ENCODE results near the gene DIAPH3.
"Not testable (repeated sequence)": the region's sequence is repeated elsewhere in the genome, so short reads cannot be mapped to it uniquely, and the experiment has no call there.

DIAPH3 gene

DNA sequence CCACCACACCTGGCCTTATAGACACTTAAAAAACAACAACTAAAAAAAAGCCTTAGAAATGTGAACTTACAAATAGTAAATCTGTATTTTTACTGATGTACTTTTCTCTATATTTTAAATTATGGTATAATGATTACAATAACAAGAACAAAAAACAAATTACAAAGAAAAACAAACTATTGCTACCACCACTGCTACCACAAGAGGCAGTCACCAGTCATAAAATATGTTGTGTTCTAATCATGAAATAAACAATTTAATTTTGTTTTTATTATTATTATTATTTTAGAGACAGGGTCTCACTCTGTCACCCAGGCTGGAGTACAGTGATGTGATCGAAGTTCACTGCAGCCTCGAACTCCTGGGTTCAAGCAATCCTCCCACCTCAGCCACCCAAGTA lies 72.2 kb downstream of the DIAPH3 start:
- DNase-seq, result no peak

DNA sequence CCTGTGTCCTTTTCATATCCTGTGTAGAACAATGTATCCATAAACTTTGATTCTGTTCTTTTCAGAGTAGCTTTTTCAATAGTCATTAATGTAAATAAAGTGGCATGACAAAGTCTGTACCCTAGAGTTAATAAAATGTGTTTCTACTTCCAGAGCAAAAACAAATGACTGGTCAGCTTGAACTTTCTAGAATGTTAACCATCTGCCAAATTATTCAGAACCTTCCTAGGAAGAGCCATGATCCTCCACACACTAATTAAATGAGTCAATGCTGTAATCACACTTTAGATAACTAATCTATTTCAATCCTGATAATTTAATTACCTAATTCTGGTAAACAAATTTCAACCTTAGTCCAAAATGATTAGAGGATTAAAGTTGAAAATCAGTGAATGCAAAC lies 73.2 kb downstream of the DIAPH3 start:
- no peak for DNase-seq

- not testable (repeated sequence) for DNase-seq
Observed at GRCh38 chr13:60083780-60084179, 79.9 kb downstream of the DIAPH3 start.

DNA sequence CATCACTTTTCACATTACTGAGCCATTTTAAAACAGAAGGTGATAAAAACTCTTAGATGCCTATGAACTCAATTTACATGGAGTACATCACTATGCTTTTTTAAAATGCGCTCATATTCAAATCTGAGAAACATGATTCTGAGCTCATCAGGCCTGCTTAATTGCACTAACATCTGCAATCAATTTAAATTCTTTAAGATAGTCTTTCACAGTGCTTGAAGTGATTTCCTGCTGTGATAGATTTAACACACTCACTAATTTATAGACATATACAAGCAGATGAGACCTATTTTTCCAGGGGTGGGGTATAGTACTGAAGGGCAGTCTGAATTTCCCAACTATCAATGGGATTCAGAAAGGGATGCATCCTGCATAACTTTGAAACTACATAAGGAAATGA lies 82.9 kb downstream of the DIAPH3 start:
- no peak for DNase-seq

- DNase-seq, result no peak
Observed at GRCh38 chr13:60078226-60078625, 85.5 kb downstream of the DIAPH3 start.

- no peak for DNase-seq
Observed at GRCh38 chr13:60075850-60076249, 87.9 kb downstream of the DIAPH3 start.

GRCh38 chr13:60074397-60074796 lies 89.3 kb downstream of the DIAPH3 start:
- DNase-seq, result no peak

- no peak for DNase-seq
Observed at GRCh38 chr13:60066226-60066625, 97.5 kb downstream of the DIAPH3 start.

- no peak for DNase-seq
Observed at GRCh38 chr13:60062502-60062901, 101.2 kb downstream of the DIAPH3 start.

GRCh38 chr13:60061737-60062136 lies 102.0 kb downstream of the DIAPH3 start:
- DNase-seq, result no peak

DNA sequence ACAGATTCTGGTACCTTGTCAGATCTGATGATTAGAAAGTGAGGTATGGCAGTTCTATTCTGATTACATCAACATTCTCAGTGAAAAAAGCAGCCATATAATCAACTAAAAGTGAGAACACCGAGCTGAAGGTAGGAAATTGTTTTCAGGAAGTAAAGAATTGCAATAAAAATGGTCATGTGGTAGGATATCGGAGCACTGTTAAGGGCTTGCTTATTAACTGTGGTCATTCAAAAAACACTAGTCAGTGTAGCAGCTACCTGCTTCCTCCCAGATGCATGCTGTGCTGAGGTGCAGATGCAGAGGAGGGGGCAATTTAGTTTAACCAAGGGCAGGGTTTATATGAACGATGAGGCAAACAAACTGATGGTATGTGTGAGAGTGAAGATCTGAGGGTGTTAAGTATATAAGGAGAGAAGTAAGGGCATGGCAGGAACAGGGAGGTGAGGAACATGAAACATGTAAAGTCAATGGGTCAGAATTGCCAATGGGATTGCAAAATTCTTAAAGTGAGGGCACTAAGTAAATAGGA lies 111.9 kb downstream of the DIAPH3 start:
- DNase-seq, result no peak

DNA sequence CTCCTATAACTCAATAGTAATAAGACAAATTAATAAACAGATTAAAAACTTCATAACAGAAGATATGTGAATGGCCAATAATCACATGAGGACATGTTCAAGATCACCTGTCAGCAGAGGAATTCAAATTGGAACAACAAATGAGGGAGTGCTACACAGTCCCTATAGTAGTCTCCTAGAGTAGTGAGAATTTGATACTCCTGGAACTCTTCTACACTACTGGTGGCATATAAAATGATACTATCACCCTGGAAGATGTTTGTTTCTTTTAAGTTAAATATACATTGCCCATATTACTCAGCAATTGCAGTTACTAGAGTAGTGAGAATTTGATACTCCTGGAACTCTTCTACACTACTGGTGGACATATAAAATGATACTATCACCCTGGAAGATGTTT lies 115.4 kb downstream of the DIAPH3 start:
- not testable (repeated sequence) for DNase-seq

DNA sequence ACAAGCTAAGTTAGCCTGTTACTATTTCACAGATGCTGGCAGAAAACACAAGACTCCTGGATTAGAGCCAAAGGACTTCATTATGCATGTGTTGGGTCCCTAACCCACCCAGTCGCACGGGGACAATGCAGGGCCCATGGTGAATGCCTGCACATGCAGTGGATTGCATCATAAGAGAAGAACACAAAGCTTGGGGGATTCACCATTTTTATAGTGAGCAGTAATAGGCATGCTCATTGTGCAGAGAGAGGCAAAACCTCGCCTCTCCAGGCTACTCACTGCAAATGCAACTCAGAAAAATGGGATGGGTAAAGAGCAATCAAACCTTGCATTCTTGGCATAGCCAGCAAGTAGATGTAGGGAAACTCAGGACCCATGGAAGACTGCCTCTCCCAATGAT lies 115.8 kb downstream of the DIAPH3 start:
- DNase-seq, result no peak

- no peak for DNase-seq
Observed at GRCh38 chr13:60044321-60044720, 119.4 kb downstream of the DIAPH3 start.

DNA sequence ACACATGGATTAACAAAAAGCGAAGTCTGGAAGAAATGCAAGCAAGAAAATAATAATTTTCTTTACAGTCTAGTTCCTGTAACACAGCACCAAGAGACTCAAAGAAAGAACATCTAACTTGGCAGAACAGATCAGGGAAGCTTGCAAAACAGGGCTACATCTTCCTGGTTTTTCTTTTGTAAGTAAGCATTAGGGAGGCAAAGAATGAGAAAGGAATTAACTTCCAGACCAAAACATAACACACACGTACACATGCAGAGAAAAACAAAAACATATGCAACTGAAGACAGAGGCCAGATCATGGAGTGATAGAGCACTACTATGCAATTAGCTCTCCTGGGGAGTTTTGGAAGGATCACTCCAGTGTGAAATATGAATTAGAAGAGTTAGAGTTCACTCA lies 120.5 kb downstream of the DIAPH3 start:
- no peak for DNase-seq

- DNase-seq, result not testable (repeated sequence)
Observed at GRCh38 chr13:60040668-60041067, 123.1 kb downstream of the DIAPH3 start.

GRCh38 chr13:60035874-60036273 lies 127.9 kb downstream of the DIAPH3 start:
- no peak for DNase-seq

DNA sequence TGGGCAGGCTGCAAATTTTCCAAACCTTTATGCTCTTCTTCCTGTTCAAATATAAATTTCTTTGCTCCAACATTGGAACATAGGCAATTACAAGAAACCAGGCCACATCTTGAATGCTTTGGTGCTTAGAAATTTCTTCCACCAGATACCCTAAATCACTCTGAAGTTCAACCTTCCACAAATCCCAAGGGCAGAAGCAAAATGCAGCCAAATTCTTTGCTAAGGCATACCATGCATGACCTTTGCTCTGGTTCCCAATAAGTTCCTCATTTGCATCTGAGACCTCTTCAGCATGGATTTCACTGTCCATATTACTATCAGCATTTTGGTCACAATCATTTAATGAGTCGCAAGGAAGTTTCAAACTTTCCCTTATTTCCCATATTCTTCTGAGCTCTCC lies 130.9 kb downstream of the DIAPH3 start:
- DNase-seq, result no peak

DNA sequence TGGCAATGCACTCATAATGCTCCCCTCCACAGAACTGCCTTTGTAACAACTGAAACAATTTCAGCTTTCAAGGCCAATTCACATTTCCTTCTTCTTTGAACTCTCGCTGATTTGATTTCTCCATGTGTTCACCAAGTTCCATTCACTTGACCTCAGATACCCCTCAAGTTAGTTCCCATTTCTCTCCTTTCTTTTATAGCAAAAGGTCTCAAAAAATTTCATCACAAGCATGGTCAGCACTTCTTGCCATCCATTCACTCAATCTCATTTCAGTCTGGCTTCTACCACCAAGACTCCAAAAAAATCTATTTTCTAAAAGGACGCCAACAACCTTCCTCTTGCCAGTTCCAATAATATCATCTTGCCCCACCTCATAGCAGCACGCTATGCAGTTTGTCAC lies 135.7 kb downstream of the DIAPH3 start:
- DNase-seq, result no peak

DNA sequence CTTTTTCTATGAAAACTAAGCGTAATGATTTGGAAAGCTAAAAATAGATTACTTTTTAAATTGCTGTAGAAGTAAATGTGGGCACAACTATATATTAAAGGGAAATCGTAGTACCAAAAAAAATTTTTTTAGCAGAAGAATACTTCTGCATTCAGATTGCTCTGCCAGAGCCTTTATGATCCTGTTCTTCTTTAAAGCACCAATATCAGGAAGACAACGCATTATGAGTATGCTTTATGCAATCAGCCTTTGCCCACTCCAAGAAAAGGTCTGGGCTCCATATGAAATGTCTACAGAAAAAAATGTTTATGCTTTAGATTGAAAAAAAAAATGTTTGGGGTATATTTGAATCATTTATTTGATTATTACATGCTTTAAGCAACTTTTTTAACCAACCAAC lies 137.4 kb downstream of the DIAPH3 start:
- DNase-seq, result no peak

GRCh38 chr13:60020288-60020687 lies 143.4 kb downstream of the DIAPH3 start:
- no peak for DNase-seq

DNA sequence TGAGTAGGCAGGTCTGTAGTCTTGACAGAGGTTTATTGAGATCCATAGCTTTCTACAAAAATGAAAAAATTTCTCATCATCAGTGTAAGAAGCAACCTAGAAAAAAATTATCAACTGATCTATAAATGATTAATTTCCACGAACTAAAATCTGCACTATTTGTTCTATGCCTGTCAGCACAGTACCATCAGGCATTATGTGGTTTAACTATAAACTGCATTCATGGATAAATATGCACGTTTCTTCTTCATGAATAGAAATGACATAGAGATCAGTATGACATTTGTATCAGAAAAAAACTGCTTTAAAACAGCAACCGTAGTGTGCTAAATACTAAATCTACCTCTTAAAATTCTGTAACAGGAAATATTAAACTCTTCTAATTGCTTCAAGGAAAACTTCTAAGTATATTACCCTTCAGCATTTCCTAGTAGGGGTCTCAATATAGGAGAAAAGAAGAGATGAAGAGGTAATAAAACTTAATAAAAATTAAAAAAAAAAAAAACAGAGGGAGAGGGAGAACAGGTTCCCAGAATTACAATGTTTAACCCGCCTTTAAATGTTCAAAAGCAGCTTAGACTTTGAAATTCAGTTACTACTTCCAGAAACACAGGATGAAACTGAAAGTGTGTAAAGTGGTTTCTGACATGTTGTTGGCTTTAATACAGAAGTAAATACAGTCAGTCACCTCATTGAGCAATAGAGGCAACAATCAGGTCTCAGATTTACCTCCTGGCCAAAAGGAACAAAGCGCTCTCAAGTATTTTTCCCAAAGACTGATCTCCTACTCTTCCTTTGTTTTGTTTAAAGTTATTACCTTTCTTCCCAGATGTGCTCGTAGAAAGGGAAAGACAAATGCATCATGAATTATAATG lies 144.4 kb downstream of the DIAPH3 start:
- no peak for DNase-seq

GRCh38 chr13:60018536-60018935 lies 145.2 kb downstream of the DIAPH3 start:
- no peak for DNase-seq

- DNase-seq, result no peak
Observed at GRCh38 chr13:60016229-60016628, 147.5 kb downstream of the DIAPH3 start.

GRCh38 chr13:60013166-60013565 lies 150.6 kb downstream of the DIAPH3 start:
- no peak for DNase-seq

All from activated gamma-delta T cell (primary cell).